DND-41 (cell line): ENCODE measurements around the gene POR.

Experiments
- EZH2 ChIP-seq: IDR thresholded peaks from 3 replicates; pipeline ENCODE4 v1.6.1; 2012; ENCODE audit warnings: borderline replicate concordance, low read depth, mild to moderate bottlenecking, moderate library complexity, low read length, inconsistent platforms; ENCODE audit not compliant: severe bottlenecking
- TF ChIP-seq, protein P1 (sequence below): IDR thresholded peaks from 2 replicates; pipeline ENCODE4 v1.5.1; 2012; ENCODE audit warnings: borderline replicate concordance, low read length, moderate library complexity, mild to moderate bottlenecking; ENCODE audit not compliant: poor library complexity, severe bottlenecking; ENCODE audit errors: extremely low read depth

GRCh38 chr7:75987026-75987804 is 72.3 kb downstream of the POR start:
- TF ChIP-seq, protein P1, sequence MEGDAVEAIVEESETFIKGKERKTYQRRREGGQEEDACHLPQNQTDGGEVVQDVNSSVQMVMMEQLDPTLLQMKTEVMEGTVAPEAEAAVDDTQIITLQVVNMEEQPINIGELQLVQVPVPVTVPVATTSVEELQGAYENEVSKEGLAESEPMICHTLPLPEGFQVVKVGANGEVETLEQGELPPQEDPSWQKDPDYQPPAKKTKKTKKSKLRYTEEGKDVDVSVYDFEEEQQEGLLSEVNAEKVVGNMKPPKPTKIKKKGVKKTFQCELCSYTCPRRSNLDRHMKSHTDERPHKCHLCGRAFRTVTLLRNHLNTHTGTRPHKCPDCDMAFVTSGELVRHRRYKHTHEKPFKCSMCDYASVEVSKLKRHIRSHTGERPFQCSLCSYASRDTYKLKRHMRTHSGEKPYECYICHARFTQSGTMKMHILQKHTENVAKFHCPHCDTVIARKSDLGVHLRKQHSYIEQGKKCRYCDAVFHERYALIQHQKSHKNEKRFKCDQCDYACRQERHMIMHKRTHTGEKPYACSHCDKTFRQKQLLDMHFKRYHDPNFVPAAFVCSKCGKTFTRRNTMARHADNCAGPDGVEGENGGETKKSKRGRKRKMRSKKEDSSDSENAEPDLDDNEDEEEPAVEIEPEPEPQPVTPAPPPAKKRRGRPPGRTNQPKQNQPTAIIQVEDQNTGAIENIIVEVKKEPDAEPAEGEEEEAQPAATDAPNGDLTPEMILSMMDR: no peak
- TF ChIP-seq EZH2: no peak
